Erythroblast (primary cell): ENCODE results near the gene THEM4.

Source experiments
- GATA1 ChIP-seq: IDR thresholded peaks from 2 replicates; pipeline ENCODE4 v1.6.1; 2011; ENCODE audit warnings: low read depth, mild to moderate bottlenecking, control low read depth, low read length, moderate library complexity
- POLR2A ChIP-seq: IDR thresholded peaks from 2 replicates; pipeline ENCODE4 v1.6.1; 2011; ENCODE audit warnings: mild to moderate bottlenecking, low read length

GRCh38 chr1:151859891-151860293 lies 49.4 kb downstream of the THEM4 start:
- TF ChIP-seq POLR2A (no peak), GATA1 (no peak)
